RWPE1 (cell line): ENCODE measurements around the gene VSTM4.

Source experiments
- CTCF ChIA-PET: fragments of 350-600 bp; sonication (Branson Sonifier 250); formaldehyde crosslinking; extraction: SDS; loops from one replicate; lab custom pipeline; 2021; lab: Yijun Ruan, JAX
- POLR2A ChIA-PET: fragments of 400-600 bp; formaldehyde crosslinking; extraction: SDS; loops from one replicate; lab custom pipeline; 2020; ENCODE audit warnings: antibody characterized with exemption; ENCODE audit not compliant: low non-redundant PET; lab: Yijun Ruan, JAX
- DNase-seq: peaks from one replicate; pipeline ENCODE4 v3.0.0; 2012; ENCODE audit warnings: low spot score
- H3K27ac ChIP-seq: fragments of 450-650 bp; 2 replicates; pipeline ENCODE4 v1.5.1; 2017
- TF ChIP-seq, protein P1 (sequence below): fragments of 450-650 bp; conservative IDR thresholded peaks from 2 replicates; pipeline ENCODE4 v1.5.1; 2017; ENCODE audit warnings: low read depth, mild to moderate bottlenecking

The VSTM4 gene

DNA sequence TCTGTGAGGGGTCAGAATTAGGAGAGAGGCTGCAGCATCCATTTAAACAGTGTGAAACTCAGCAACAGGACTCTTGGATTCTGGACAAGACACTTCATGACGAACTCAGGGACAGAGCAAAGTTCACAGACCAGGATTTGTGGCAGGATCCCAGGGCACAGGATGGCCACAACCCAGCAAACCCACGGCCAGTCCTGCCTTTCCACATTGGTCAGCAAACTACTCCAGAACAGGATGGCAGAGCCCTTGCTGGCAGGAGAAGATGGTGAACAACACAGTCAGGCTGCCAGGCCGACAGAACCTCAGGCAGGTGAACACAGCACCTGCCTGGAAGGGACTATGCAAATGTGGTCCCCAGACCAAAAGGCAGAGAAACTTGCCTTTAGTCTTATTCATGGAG lies 34.4 kb downstream of the VSTM4 start:
- ChIA-PET CTCF (no interaction called here), POLR2A (no interaction called here)
- DNase-seq, result no peak
- no peak overlapping the region for H3K27ac ChIP-seq
- TF ChIP-seq, protein P1, sequence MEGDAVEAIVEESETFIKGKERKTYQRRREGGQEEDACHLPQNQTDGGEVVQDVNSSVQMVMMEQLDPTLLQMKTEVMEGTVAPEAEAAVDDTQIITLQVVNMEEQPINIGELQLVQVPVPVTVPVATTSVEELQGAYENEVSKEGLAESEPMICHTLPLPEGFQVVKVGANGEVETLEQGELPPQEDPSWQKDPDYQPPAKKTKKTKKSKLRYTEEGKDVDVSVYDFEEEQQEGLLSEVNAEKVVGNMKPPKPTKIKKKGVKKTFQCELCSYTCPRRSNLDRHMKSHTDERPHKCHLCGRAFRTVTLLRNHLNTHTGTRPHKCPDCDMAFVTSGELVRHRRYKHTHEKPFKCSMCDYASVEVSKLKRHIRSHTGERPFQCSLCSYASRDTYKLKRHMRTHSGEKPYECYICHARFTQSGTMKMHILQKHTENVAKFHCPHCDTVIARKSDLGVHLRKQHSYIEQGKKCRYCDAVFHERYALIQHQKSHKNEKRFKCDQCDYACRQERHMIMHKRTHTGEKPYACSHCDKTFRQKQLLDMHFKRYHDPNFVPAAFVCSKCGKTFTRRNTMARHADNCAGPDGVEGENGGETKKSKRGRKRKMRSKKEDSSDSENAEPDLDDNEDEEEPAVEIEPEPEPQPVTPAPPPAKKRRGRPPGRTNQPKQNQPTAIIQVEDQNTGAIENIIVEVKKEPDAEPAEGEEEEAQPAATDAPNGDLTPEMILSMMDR, result no peak

DNA sequence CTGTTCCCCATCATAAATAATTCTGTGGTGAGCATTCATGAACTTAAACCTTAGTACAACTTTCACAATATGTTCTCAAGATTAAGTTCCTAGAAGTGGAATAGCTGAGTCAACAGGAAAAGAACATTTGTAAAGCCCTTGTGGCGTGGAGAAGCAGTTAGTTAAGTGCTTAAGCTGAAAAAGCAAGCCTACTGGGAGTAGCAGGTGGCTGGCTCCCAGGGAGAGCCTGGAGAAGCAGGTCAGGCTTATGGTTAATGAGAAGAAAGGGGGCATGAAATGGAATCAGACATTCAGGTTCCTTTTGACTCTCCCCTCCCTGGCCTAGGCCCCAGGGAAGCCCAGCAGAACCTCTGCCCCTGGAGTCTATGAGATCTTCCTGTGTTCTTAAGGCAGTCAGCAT lies 35.3 kb downstream of the VSTM4 start:
- POLR2A ChIA-PET, result no interaction called here
- DNase-seq, result no peak

DNA sequence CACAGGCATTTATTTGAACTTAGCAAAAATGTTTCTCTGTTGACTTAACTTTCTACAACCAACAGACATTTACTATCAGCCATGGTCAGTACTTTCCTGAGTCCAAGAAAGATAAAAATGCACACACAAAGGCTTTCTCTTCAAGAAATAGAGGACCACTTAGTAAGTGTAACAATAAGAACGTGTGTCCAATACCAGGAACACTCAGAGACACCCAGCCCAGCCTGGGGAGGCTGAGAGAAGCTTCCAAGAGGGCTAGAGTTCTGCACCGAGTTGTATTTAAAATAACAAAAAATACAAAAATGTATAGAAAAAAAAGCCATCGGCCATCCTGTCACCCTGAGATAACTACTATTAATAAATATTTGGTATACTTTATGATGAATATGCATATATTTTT lies 35.8 kb downstream of the VSTM4 start:
- TF ChIP-seq, protein P1, result no peak
- no peak for DNase-seq
- no peak overlapping the region for H3K27ac ChIP-seq
- CTCF ChIA-PET, result no interaction called here
- POLR2A ChIA-PET, result no interaction called here

More for the DNA sequence above, 35.3 kb downstream of the VSTM4 start:
- CTCF ChIA-PET, result no interaction called here
- TF ChIP-seq, protein P1, result no peak
- no peak overlapping the region for H3K27ac ChIP-seq

DNA sequence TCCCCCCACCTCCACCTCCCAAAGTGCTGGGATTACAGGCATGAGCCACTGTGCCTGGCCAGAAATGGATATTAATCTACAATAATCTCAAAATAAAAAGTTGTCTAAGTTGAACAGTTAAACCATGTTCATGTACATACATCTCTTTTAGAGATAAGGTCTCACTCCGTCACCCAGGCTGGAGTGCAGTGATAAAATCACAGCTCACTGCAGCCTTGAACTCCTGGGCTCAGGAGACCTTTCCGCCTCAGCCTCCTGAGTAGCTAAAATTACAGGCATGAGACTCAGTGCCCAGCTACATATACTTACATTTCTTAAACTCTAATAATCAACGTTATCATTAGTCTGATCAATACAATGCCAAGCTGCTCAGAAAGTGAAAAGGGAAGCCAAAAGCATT lies 36.2 kb downstream of the VSTM4 start:
- ChIA-PET POLR2A (no interaction called here), CTCF (no interaction called here)
- TF ChIP-seq, protein P1, result no peak
- no peak for DNase-seq
- no peak overlapping the region for H3K27ac ChIP-seq

DNA sequence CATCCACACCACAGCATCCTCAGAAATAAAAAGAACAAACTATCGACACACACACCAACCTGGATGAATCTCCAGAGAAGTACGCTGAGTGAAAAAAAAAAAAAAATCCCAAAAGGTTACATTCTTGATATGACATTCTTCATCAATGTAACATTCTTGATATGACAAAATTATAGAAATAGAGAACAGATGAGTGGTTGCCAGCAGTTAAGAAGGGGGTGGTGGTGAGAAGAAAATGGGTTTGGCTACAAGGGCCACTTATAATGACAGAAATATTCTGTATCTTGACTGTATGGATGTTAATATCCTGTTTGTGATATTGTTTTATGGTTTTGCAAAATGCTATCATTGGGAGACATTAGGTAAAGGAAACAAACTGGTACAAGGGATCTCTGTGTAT lies 36.9 kb downstream of the VSTM4 start:
- TF ChIP-seq, protein P1, result no peak

DNA sequence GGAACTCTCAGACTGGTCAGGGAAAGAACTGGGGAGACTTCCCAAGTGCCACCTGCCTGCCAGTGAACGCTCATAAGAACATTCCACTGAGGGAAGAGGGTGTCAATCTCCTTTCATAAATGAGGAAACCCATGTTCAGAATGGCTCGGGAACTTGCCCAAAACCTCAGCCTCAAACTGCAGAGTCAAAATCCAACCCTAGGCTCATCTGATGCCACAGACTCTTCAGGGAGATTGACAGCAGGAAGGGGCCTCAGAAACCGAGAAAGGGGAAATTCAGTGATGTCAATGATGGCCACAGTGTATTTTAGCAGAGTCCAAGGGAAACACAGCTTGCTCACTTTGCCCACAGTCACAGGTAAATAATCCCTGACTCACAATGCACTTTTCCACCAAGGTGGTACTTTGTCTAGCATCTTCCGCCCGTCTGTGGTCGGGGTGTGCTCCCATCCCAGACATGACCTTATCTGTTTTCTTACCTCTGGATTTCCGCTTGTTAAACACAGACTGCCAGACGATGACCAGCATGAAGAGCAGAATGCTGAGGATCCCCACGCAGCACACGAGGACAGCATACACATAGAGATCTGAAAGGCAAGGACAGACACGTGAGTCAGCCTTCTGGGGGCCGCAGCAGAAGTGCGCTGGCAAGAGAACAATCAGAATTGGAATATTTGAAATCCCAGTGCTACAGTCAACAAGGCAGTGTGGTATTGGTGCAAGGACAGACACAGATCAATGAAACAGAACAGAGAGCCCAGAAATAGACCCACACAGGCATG lies 38.4 kb downstream of the VSTM4 start:
- no peak for DNase-seq
- ChIA-PET POLR2A (no interaction called here), CTCF (no interaction called here)

More for the DNA sequence above, 36.9 kb downstream of the VSTM4 start:
- ChIA-PET POLR2A (no interaction called here), CTCF (no interaction called here)
- H3K27ac ChIP-seq, result no peak overlapping the region
- DNase-seq, result no peak

More for the DNA sequence above, 38.4 kb downstream of the VSTM4 start:
- H3K27ac ChIP-seq, result no peak overlapping the region
- TF ChIP-seq, protein P1, result no peak
